ENCODE data around the gene MYO5B.

- TF ChIP-seq CTCF (IDR thresholded peaks at IDR 0.05) (no peak), POLR2A (IDR thresholded peaks at IDR 0.05) (no peak)
These were observed 125.5 kb downstream of the MYO5B start for GRCh38 chr18:50069422-50069821.

Data from thyroid gland (tissue), 4 donors.